B cell (primary cell): ENCODE measurements around the gene ATAD1.

Experiments
- EZH2 ChIP-seq: IDR thresholded peaks from 2 replicates; pipeline ENCODE4 v1.6.1; 2012; ENCODE audit warnings: borderline replicate concordance, low read depth, mild to moderate bottlenecking, moderate library complexity, low read length; ENCODE audit not compliant: insufficient read depth, poor library complexity, severe bottlenecking
- TF ChIP-seq, protein P1 (sequence below): fragments of 200-600 bp; IDR thresholded peaks from one replicate; pipeline ENCODE4 v1.8.0; 2022; ENCODE audit warnings: antibody characterized with exemption, mild to moderate bottlenecking

DNA sequence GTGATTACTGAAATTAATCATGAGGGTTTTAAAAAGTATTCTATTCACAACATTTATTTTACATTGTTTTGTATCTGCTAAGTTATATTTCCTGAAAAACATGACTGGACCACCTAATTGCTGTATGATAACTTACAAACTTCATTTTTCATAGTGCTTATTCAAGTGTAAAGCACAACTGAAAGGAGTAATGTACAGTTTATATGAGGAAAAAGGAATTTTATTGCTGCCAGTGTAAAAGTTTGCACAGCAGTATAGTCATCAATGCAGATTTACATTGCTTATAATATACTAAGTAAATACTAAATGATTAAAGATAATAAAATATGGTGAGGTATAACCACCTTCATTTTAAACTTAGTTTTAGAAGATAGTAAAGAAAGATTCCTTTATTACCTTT is 49.4 kb upstream of the ATAD1 start:
- TF ChIP-seq, protein P1, sequence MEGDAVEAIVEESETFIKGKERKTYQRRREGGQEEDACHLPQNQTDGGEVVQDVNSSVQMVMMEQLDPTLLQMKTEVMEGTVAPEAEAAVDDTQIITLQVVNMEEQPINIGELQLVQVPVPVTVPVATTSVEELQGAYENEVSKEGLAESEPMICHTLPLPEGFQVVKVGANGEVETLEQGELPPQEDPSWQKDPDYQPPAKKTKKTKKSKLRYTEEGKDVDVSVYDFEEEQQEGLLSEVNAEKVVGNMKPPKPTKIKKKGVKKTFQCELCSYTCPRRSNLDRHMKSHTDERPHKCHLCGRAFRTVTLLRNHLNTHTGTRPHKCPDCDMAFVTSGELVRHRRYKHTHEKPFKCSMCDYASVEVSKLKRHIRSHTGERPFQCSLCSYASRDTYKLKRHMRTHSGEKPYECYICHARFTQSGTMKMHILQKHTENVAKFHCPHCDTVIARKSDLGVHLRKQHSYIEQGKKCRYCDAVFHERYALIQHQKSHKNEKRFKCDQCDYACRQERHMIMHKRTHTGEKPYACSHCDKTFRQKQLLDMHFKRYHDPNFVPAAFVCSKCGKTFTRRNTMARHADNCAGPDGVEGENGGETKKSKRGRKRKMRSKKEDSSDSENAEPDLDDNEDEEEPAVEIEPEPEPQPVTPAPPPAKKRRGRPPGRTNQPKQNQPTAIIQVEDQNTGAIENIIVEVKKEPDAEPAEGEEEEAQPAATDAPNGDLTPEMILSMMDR: no peak
- no peak for TF ChIP-seq EZH2
